HG03025 (cell line): ENCODE data around the gene A3GALT2.

Experiments
- ATAC-seq: cut with Tn5 transposase; IDR thresholded peaks from one replicate; pipeline ENCODE4 v1.9.1; 2021; ENCODE audit warnings: mild to moderate bottlenecking, moderate library complexity; ENCODE audit not compliant: unreplicated experiment, low FRiP score

Gene A3GALT2

GRCh38 chr1:33334081-33334552 lies 13.2 kb upstream of the A3GALT2 start:
- no peak for ATAC-seq

- ATAC-seq, result no peak
These were observed 12.0 kb upstream of the A3GALT2 start for GRCh38 chr1:33332881-33333280.

GRCh38 chr1:33332357-33332789 lies 11.5 kb upstream of the A3GALT2 start:
- no peak for ATAC-seq

DNA sequence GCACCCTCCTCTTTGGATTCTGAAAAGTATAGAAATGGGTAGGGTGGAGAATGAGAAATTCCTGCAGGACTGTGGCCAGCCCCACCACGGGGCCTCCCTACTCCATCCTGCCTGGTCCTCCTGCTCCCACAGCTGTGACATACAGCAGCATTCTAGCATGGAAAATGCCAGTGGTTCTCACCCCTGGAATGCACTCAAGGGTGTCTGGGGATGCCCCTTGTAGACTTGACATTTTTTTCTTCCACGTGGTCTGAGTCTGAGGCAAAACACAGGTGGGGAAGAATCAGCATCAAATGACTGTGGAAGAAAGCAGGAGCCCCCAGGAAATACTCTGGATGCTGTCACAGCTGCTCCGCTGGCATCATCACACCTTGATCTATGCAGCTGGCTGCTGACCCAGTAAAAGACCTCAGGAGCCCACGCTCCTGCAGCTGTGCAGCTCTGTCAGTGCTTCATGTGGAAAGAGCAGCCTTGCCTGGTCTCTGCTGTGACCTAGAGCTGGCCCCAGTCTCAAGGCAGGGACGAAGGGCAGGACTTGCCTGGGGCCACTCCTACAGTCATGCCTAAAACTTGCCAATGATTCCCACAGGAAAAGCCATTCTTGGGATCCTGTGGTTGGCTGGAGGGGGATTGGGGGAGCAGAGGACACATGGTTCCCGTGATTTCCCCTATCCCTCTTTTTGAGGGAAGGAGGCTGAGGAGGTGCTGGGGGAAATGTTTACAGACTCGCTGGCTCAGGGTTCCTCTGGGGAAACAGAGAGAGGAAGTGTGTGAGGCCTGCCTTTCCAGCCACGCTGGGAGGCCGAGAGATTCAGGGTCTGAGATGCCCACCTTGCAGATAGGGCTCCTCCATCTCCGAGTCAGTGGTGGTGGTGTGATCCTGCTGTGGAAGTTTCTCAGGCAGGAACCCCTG lies 10.8 kb upstream of the A3GALT2 start:
- no peak for ATAC-seq

DNA sequence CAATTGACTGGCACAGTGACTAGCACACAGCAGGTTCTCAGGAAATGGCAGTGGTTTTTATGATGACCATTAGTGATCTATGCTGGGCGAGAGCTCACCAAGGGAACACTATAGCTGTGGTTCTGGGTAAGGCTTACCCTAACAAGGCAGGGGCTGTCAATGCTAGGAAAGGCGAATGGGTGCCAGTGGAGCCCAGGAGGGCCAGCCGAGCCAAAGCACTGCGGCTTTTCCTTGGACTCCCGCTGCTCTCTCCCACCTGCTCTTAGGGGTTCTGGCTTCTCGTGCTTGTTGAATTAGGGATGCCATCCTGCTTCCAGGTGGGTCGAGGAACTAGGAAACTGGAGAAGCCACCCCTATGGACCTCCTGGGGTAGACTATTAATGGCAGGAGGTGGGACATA lies 10.0 kb upstream of the A3GALT2 start:
- ATAC-seq, result no peak

- ATAC-seq, result no peak
These were observed 9.5 kb upstream of the A3GALT2 start for GRCh38 chr1:33330361-33330890.

DNA sequence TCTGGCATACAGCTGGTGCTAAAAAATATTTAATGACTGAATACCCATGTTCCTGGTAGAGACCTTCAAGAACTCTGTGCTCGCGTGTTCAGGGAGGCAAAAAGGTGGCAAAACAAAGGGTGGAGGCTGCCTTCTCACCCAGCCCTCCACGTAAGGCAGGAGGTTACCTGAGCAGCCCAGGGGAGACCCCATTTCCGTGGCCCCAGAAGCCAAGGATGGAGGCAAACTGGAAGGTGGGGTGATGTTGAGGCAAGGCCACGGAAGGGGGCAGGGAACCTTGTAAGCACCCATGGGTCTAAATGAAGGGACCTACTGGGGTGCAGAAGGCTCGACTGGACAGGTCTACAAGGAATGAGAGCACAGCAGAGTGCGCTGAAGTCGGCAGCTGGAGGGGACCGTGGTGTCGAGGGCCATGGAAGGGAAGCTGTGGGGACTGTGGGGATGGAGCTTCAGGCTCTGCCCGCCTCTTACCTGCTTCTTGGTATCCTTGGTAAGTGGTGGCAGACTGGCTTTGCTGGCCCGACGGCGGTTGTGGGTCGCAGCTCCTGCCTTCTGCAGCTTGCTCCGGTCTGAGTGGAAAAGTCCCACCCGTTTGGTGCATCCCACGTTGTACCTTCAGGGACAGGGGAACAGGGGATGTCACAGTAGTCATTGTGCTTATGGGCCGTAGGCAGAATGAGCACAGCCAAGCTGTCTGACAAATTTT lies 8.9 kb upstream of the A3GALT2 start:
- no peak for ATAC-seq

DNA sequence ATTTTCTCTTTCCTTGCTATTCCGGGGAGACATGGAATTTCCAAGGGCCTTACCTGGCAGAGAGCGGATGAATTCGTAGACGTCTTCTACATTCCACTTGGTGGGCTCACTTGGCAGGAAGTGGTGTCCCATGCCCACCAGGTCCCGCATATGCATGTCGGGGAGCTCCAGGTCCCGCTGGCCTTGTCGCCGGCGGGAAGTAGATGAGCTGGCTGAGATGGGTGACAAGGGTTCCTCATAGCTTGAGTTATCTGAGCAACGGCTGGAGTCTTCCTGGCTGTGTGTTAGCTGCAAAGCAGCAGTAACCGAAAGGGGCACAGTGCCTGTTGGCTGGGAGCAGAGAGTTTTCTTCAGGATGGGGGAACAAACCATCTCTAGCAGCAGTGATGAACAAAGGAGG lies 7.9 kb upstream of the A3GALT2 start:
- no peak for ATAC-seq

GRCh38 chr1:33327587-33328325 lies 6.9 kb upstream of the A3GALT2 start:
- no peak for ATAC-seq

GRCh38 chr1:33326785-33327184 lies 5.9 kb upstream of the A3GALT2 start:
- ATAC-seq, result no peak

DNA sequence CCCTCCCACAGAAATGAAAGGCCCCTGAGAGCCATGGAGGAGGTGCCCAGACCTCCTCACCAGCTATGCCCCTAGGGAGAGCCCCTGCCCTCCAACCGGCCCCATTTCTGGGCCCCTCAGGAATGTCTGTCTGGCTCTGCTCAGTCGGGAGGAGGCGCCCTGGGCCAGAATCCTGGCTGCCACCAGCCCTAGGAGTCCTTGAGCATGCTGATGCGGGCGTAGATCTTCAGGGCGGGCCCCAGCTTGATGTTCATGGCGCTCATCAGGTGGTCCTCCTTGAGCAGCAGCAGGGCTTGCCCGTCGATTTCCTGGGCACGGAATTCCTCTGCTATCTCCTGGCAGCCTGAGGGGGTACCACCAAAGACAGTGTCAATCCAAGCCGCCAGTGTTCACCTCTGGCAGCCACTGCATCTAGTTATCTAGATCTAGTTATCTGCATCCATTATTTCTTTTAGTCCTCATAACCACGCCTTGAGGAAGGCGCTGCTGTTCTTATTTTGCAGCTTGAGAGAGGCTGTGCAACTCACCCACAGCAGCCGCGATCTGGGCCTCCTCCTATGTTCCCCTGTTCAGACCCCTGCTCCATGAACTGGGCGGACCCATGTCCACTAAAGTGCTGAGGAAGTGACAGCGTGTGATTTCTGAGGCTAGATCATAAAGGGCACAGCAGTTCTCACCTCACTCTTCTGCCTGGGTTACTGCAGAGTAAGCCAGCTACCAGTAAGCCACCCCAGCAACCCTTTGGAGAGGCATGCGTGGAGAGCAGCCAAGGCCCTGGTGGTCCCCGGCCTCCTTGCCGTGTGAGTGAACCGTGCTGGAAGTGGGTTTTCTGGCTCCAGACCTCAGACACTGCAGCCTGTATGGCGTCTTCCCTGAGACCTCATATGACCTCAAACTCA lies 4.0 kb upstream of the A3GALT2 start:
- no peak for ATAC-seq

DNA sequence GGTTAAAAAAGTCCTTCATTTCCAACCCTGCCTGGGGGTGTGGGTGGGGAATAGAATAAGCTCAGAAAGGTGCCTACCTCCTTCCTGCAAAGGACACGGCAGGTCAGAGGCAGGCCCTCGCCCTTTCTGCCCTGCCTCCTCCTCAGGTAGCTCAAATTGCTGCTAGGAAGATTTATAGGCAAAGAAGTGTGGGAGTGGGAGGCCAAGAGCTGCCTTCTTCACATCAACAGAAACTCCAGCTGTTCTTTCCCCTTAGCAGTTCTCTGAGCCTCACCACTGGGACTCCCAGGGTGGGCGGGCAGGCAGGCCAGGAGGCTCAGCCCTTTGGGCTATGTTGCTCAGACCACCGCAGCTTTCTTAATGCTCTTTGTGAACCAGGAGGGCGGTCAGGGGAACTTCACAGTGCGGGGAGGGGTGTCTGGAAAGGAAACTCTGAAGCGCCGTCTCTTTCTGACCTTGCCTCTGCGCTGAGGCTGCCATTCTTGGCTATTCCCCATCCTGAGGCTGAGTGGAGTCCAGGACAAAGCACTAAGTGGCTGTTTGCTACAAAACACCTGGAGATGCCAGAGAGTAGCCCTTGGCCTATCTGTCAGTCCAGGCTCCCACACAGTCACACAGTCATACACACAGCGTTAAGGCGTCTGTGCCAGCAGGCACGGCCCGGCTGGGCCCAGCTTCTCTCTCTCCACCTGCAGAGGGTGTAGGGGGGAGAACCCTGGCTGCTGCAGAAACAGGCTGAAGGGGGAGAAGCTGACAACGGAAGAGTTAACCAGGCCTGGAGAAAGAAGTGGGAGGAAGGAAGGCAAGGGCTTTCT lies 3.0 kb upstream of the A3GALT2 start:
- ATAC-seq, result no peak

DNA sequence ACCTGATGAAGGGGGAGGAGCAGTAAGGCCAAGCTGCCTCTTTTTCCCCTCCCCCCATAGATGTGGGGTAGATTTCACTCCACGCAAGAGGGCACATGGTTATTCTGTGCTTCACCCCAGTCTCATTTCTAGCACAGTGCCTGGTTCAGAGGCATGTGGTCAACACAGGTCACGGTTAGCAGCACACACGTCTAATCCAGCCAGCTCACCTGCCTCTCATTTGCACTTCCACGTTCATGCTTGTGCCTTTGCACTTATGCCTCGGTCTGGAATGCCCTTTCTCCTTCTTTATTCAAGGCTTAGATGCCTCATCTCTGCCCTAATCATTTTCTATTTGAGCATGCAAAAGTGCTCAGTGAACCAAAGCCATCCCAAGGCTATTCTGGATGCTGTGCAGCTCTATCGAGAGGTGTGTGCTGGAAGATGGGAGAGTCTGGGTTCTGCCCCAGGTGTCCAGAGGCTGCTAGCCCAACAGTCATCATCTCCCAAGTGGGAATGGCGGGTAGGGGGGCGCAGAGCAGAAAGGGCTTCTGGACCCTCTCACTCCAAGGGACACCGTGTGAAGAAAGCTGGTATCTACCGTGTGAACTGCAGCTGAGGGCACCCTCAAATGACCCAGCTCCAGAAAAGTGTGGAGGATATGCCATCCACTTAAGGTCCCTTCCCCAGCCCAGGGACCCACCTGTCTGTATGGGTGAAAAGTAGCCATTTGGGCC lies 2.1 kb upstream of the A3GALT2 start:
- ATAC-seq, result no peak

- no peak for ATAC-seq
These were observed 1.2 kb upstream of the A3GALT2 start for GRCh38 chr1:33322109-33322508.

DNA sequence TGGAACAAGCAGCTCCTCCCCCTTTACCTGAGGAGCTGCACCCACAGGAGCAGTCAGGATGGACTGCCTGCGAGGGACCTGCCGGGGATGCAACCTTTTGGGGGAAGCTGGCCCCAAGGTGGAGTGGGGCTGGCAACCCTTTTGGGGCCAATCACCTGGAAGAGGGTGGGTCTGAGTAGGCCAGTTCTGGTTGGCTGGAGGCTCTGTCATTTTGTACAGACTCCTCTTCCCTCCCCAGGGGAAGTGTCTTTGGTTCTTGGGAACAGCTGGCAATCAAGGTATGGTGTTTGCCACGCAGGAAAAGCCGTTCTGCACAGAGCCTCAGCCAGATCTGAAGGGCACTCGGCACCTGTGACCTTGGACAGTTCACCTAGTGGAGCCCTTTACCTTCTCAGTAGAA lies 280 bp upstream of the A3GALT2 start:
- ATAC-seq, result no peak

GRCh38 chr1:33319949-33320618 lies 814 bp downstream of the A3GALT2 start:
- no peak for ATAC-seq

GRCh38 chr1:33319186-33319948 lies 1.5 kb downstream of the A3GALT2 start:
- ATAC-seq, result no peak
